GM12878 (cell line): ENCODE data around the gene PUM2. TPM values are rescaled to one million over a fixed set of nuclear protein-coding genes. Genes with fewer than 3 reads are reported as not detected.
A peak's percentile ranks its signal among the peaks of the same experiment; 100 is the strongest.

Source experiments
- ATAC-seq: fragments of 200-7000 bp; cut with Tn5 transposase; 3 replicates; pipeline ENCODE4 v1.9.1; 2020; ENCODE audit warnings: mild to moderate bottlenecking, moderate library complexity
- BruUV-seq: library from RNA; stranded (reverse); fragments of 400-500 nt; replicated peaks from 2 replicates; lab custom pipeline; 2021; lab: Mats Ljungman, UMichigan
- CTCF ChIA-PET: fragments of 300-600 bp; sonication (Branson Sonifier 250); formaldehyde crosslinking; extraction: SDS; loops from one replicate; lab custom pipeline; 2021; ENCODE audit warnings: inconsistent platforms; lab: Yijun Ruan, JAX
- POLR2A ChIA-PET: fragments of 350-600 bp; formaldehyde crosslinking; extraction: SDS; loops from one replicate; lab custom pipeline; 2021; ENCODE audit warnings: inconsistent platforms; lab: Charles Lee
- RAD21 ChIA-PET: fragments of 300-600 bp; sonication (Branson Sonifier 250); formaldehyde crosslinking; loops from one replicate; lab custom pipeline; 2023; ENCODE audit warnings: antibody characterized with exemption; ENCODE audit not compliant: unreplicated experiment; lab: Charles Lee
- SMC1A ChIA-PET: fragments of 300-600 bp; sonication (Branson Sonifier 250); formaldehyde crosslinking; loops from one replicate; lab custom pipeline; 2023; ENCODE audit not compliant: unreplicated experiment, uncharacterized antibody; lab: Charles Lee
- DNase-seq: peaks from one replicate; pipeline ENCODE4 v3.0.0-alpha.2; 2011; ENCODE audit warnings: low read depth, low spot score
- FAIRE-seq: peaks from 3 replicates; lab custom pipeline; 2011; peaks lifted over from hg19 to GRCh38; lab: Jason Lieb, UNC
- H2AFZ ChIP-seq: 2 replicates; pipeline ENCODE4 v1.6.0; 2011; ENCODE audit warnings: low read depth, low read length, control low read depth; ENCODE audit not compliant: control insufficient read depth
- H3K27ac ChIP-seq: 2 replicates; pipeline ENCODE4 v1.5.1; 2011; ENCODE audit warnings: control low read depth; ENCODE audit not compliant: control insufficient read depth, insufficient read depth
- H3K27me3 ChIP-seq, 2 experiments: replicated peaks in 1 of 2; 2 replicates each; pipeline versions ENCODE4 v1.6.0 to v1.6.1; 2011; ENCODE audit warnings: low read length in 1 of 2; ENCODE audit not compliant: control insufficient read depth in 2 of 2, insufficient read depth in 2 of 2
- H3K36me3 ChIP-seq, 2 experiments: 2 replicates each; pipeline ENCODE4 v1.5.1; 2011; ENCODE audit warnings: low read length in 1 of 2; ENCODE audit not compliant: control insufficient read depth in 2 of 2, insufficient read depth in 2 of 2
- H3K4me1 ChIP-seq: 2 replicates; pipeline ENCODE4 v1.6.1; 2011; ENCODE audit warnings: mild to moderate bottlenecking, low read length, moderate library complexity, mixed read lengths; ENCODE audit not compliant: control insufficient read depth, insufficient read depth
- H3K4me2 ChIP-seq: 2 replicates; pipeline ENCODE4 v1.6.0; 2011; ENCODE audit warnings: control low read depth; ENCODE audit not compliant: control insufficient read depth, insufficient read depth
- H3K4me3 ChIP-seq: fragments of 200-600 bp; sonication (generic); 2 replicates; pipeline ENCODE4 v1.5.1; 2016
- H3K79me2 ChIP-seq: 2 replicates; pipeline ENCODE4 v1.6.0; 2011; ENCODE audit warnings: low read length; ENCODE audit not compliant: control insufficient read depth, insufficient read depth
- H3K9ac ChIP-seq: 2 replicates; pipeline ENCODE4 v1.8.0; 2011; ENCODE audit warnings: low read length, control low read depth, mixed read lengths; ENCODE audit not compliant: control insufficient read depth, insufficient read depth
- H3K9me3 ChIP-seq: replicated peaks from 3 replicates; pipeline ENCODE4 v1.5.1; 2011; ENCODE audit warnings: mild to moderate bottlenecking, low read length; ENCODE audit not compliant: control insufficient read depth, insufficient read depth
- H4K20me1 ChIP-seq: 2 replicates; pipeline ENCODE4 v1.6.0; 2011; ENCODE audit not compliant: control insufficient read depth, insufficient read depth
- WGBS: methylation state at CpG from one replicate; pipeline ENCODE4 v1.1.6; 2016; ENCODE audit warnings: low lambda C conversion rate; ENCODE audit not compliant: insufficient replicate concordance, insufficient coverage; ENCODE audit errors: missing lambda C conversion rate; 5-methylcytosine and 5-hydroxymethylcytosine counted together
- in situ Hi-C: fragments of 300-500 bp; cut with MboI; formaldehyde crosslinking; loops from 9 replicates; pipeline ENCODE4 v1.14.3; 2018; ENCODE audit warnings: mixed read lengths
- intact Hi-C: fragments of 100-400 bp; cut with micrococcal nuclease; formaldehyde crosslinking; loops from one replicate; pipeline ENCODE4 v1.14.2; 2022; ENCODE audit not compliant: unreplicated experiment
- polyA plus RNA-seq, 11 experiments: library from polyadenylated mRNA; depleted of rRNA in 4 of 11; unstranded in 6 of 11; stranded (reverse) in 5 of 11; fragments of >200 nt; fragmentation: Nextera tagmentation in 4 of 11; fragmentation: Illumina TruSeq in 1 of 11; extraction: Ambion mirVana in 4 of 11; extraction: Trizol in 1 of 11; gene quantifications; 1 replicate in 1 of 11; 2 replicates in 10 of 11; pipeline versions ENCODE4 v1.2.1 to v1.2.3, GENCODE V29; 2011 to 2016; ENCODE audit warnings: inconsistent platforms in 2 of 11, missing spikeins in 2 of 11, low read depth in 1 of 11
- total RNA-seq, 4 experiments: library from RNA; depleted of rRNA in 3 of 4; stranded (reverse); fragments of >200 nt in 3 of 4; fragmentation: Illumina TruSeq in 1 of 4; extraction: Trizol in 1 of 4; gene quantifications; 2 replicates each; pipeline versions ENCODE4 v1.2.1 to v1.2.3, GENCODE V29; 2013 to 2021
- TF ChIP-seq, protein P1 (sequence below): IDR thresholded peaks from 2 replicates; pipeline ENCODE4 v1.6.1; 2012; ENCODE audit warnings: low read depth, low read length, improper control_type of control experiment
- TF ChIP-seq, protein P2 (sequence below): IDR thresholded peaks from 2 replicates; pipeline ENCODE4 v1.6.1; 2011; ENCODE audit warnings: low read depth, low read length, improper control_type of control experiment, borderline replicate concordance

The PUM2 gene
- total and polyA plus RNA-seq, 10 of the 15 experiments (the other 5 are each of a cell fraction or from before 2014, with no cell fraction given) = 14.5 to 87.6 (median 29.4) TPM

DNA sequence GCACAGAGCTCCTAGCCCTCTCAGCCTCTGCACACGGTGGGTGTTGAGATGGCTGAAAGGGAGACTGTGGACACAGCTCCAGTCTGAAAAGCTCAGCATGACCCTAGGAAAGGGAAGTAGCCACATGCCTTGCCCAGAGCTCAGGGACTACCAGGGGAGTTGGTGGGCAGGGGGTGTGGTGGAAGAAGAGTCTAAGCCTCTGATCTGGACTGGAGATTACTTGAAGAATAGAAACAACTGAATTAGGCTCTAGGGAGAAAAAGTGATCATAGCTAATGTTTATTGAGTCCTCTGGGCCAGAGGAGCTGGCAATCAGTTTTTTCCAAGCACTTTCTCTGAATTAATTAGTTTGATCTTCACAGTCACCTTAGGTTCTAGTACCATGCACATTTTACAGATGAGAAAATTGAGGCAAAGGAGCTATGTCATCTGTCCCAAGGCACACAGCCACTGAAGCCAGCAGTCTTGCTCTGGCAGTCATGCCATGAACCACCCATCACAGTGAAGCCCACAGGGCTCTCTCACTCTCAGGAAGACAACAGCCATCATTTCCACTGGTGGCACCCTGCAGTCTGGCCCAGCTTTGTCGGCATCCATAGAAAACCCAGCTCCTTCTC, 136.0 kb downstream of the PUM2 start:
- ChIA-PET POLR2A (interaction anchor here (0.6 to 5.0 kb wide), 6 partner anchors 8 to 69 kb away, joined by 3 to 38 read pairs (median 4); partner anchors contain the start of gene SDC1), SMC1A (interaction anchor here (0.6 to 1.4 kb wide), 7 partner anchors 11 to 258 kb away, joined by 3 to 8 read pairs (median 5); partner anchors contain the start of gene SDC1), RAD21 (interaction anchor here (0.7 to 6.2 kb wide), 6 partner anchors 7 to 79 kb away, joined by 3 to 69 read pairs (median 5); partner anchors contain the start of gene SDC1), CTCF (interaction anchor here (0.8 to 6.2 kb wide), 3 partner anchors 8 to 68 kb away, joined by 3 to 39 read pairs (median 16); partner anchors contain the start of gene SDC1)
- Histone ChIP-seq H3K27me3 (no peaks in the 10 kb centered on the region), H4K20me1 (no peaks in the 10 kb centered on the region), H3K4me2 (0 out of 2 replicates have a peak overlapping the region, but pooled peaks have one; percentile 83), H3K36me3 (no peaks in the 10 kb centered on the region), H3K27ac (peak overlapping the region; percentile 45), H3K4me3 (no peak overlapping the region), H3K4me1 (peaks cover 48% of the 10 kb centered on the region), H2AFZ (peak overlapping the region; percentile 21; the same call in 1 of the 2 replicates), H3K79me2 (peaks cover 29% of the 10 kb centered on the region), H3K9ac (no peak overlapping the region), H3K9me3 (no peaks in the 10 kb centered on the region)
- ATAC-seq (peak; percentile 45), DNase-seq (no peak), FAIRE-seq (no peak)
- WGBS = 72% methylated on average over 2 of the region's 2 CpGs
- intact Hi-C loops (no loop called here), in situ Hi-C loops (no loop called here)
- BruUV-seq = no TSS peak
- TF ChIP-seq, protein P1, sequence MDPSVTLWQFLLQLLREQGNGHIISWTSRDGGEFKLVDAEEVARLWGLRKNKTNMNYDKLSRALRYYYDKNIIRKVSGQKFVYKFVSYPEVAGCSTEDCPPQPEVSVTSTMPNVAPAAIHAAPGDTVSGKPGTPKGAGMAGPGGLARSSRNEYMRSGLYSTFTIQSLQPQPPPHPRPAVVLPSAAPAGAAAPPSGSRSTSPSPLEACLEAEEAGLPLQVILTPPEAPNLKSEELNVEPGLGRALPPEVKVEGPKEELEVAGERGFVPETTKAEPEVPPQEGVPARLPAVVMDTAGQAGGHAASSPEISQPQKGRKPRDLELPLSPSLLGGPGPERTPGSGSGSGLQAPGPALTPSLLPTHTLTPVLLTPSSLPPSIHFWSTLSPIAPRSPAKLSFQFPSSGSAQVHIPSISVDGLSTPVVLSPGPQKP = 0 out of 2 replicates have a peak, but pooled peaks have one; percentile 3
- TF ChIP-seq, protein P2, sequence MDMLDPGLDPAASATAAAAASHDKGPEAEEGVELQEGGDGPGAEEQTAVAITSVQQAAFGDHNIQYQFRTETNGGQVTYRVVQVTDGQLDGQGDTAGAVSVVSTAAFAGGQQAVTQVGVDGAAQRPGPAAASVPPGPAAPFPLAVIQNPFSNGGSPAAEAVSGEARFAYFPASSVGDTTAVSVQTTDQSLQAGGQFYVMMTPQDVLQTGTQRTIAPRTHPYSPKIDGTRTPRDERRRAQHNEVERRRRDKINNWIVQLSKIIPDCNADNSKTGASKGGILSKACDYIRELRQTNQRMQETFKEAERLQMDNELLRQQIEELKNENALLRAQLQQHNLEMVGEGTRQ = no peak
